ENCODE measurements around the gene ZNF740. TPM values are rescaled to one million over a fixed set of nuclear protein-coding genes. Genes with fewer than 3 reads are reported as not detected.

Gene ZNF740
- total RNA-seq, 4 donors from 2014 or later = 14.9 to 27.7 (median 17.4) TPM

- H3K36me3 ChIP-seq = no peaks in the 10 kb centered on the region
- 85 to 90% methylated on average over 2 to 6 of the region's 10 CpGs for WGBS, 2 donors (ENCODE audit: low coverage in 1 of 2)
- H3K27me3 ChIP-seq = peaks cover 10% of the 10 kb centered on the region
- H3K4me3 ChIP-seq = no peak overlapping the region
- peaks cover 0 to 14% (median 0%) of the 10 kb centered on the region in 3 donors for H3K4me1 ChIP-seq
- ATAC-seq = no peak
- H3K9me3 ChIP-seq = no peaks in the 10 kb centered on the region
- TF ChIP-seq CTCF (IDR thresholded peaks at IDR 0.05) (no peak), POLR2AphosphoS5 (IDR thresholded peaks at IDR 0.05) (no peak), POLR2A (IDR thresholded peaks at IDR 0.05) (no peak), EP300 (IDR thresholded peaks at IDR 0.05) (no peak)
- H3K27ac ChIP-seq = no peak overlapping the region
These were observed 59.2 kb downstream of the ZNF740 start for GRCh38 chr12:53239643-53240258.

- TF ChIP-seq POLR2A (IDR thresholded peaks at IDR 0.05) (no peak), CTCF (IDR thresholded peaks at IDR 0.05) (no peak), POLR2AphosphoS5 (IDR thresholded peaks at IDR 0.05) (no peak), EP300 (IDR thresholded peaks at IDR 0.05) (no peak)
- ATAC-seq = no peak
These were observed 61.3 kb downstream of the ZNF740 start for GRCh38 chr12:53241623-53242412.

GRCh38 chr12:53244337-53244736 lies 63.8 kb downstream of the ZNF740 start:
- no peak overlapping the region for H3K4me3 ChIP-seq
- H3K27ac ChIP-seq = no peak overlapping the region
- no peaks in the 10 kb centered on the region for H3K4me1 ChIP-seq
- H3K27me3 ChIP-seq = peaks cover 10% of the 10 kb centered on the region
- no peaks in the 10 kb centered on the region for H3K36me3 ChIP-seq
- no peaks in the 10 kb centered on the region for H3K9me3 ChIP-seq
- WGBS, 2 donors (ENCODE audit: low coverage in 1 of 2) = 40 to 57% methylated on average over 1 of the region's 1 CpG
- ATAC-seq = no peak
- TF ChIP-seq CTCF (IDR thresholded peaks at IDR 0.05) (no peak), POLR2AphosphoS5 (IDR thresholded peaks at IDR 0.05) (no peak)

More at GRCh38 chr12:53241623-53242412, 61.3 kb downstream of the ZNF740 start:
- Histone ChIP-seq H3K27ac (no peak overlapping the region), H3K36me3 (no peaks in the 10 kb centered on the region), H3K9me3 (no peaks in the 10 kb centered on the region), H3K4me3 (no peak overlapping the region), H3K27me3 (peaks cover 10% of the 10 kb centered on the region), H3K4me1 (no peaks in the 10 kb centered on the region)
- 72 to 75% methylated on average over 5 to 7 of the region's 11 CpGs for whole genome bisulfite sequencing, 2 donors (ENCODE audit: low coverage in 1 of 2)

Small RNA genes lying within 50 kb of the gene (small RNA-seq; reads per million reads assigned to genes)
- 0 reads per million in 4 donors for gene HIGD1AP1
- gene RNU6-333P = 0 reads per million in 4 donors

Other genes with a start within 250 kb of the ZNF740 start
- gene KRT18, start 231.6 kb upstream of the ZNF740 start, total RNA-seq = 10 to 100 TPM in 3 of 4 donors, 1 to 10 TPM in 1; 4.7 to 73.5 (median 24.3) TPM
- gene EIF4B, start 174.3 kb upstream of the ZNF740 start, total RNA-seq = 100 to 1,000 TPM; 521 to 701 (median 591) TPM
- gene TNS2, start 130.7 kb upstream of the ZNF740 start, total RNA-seq = 100 to 1,000 TPM; 108 to 323 (median 182) TPM
- 100 to 1,000 TPM in 2 of 4 donors, 10 to 100 TPM in 2; 79.1 to 137 (median 110) TPM for gene SPRYD3, start 101.3 kb upstream of the ZNF740 start, total RNA-seq
- 1,000 to 10,000 TPM in 2 of 4 donors, 100 to 1,000 TPM in 2; 632 to 1,838 (median 914) TPM for gene IGFBP6, start 83.1 kb upstream of the ZNF740 start, total RNA-seq
- gene SOAT2, start 77.2 kb upstream of the ZNF740 start, total RNA-seq = under 1 TPM in 1 of 4 donors, not detected in 3; 0.31 TPM
- 10 to 100 TPM; 11.3 to 47.5 (median 24.1) TPM for gene CSAD, start 203 bp downstream of the ZNF740 start, total RNA-seq
- gene ITGB7, start 26.5 kb downstream of the ZNF740 start, total RNA-seq = 1 to 10 TPM in 2 of 4 donors, under 1 TPM in 2; 0.40 to 5.8 (median 2.6) TPM
- 10 to 100 TPM; 15.6 to 26.6 (median 22.9) TPM for gene RARG, start 51.5 kb downstream of the ZNF740 start, total RNA-seq
- gene ESPL1, start 87.6 kb downstream of the ZNF740 start, total RNA-seq = 1 to 10 TPM in 2 of 4 donors, under 1 TPM in 2; 0.13 to 2.3 (median 0.64) TPM
- gene PFDN5, start 114.8 kb downstream of the ZNF740 start, total RNA-seq = 100 to 1,000 TPM; 390 to 782 (median 568) TPM
- gene MYG1, start 119.0 kb downstream of the ZNF740 start, total RNA-seq = 10 to 100 TPM; 40.9 to 49.2 (median 46.3) TPM
- 10 to 100 TPM; 36.4 to 88.9 (median 46.5) TPM for gene AAAS, start 140.9 kb downstream of the ZNF740 start, total RNA-seq
- gene SP7, start 155.6 kb downstream of the ZNF740 start, total RNA-seq = not detected
- 10 to 100 TPM; 68.0 to 80.5 (median 74.0) TPM for gene SP1, start 199.5 kb downstream of the ZNF740 start, total RNA-seq
- under 1 TPM in 1 of 4 donors, not detected in 3; 0.13 TPM for gene AMHR2, start 243.1 kb downstream of the ZNF740 start, total RNA-seq

All from gastroesophageal sphincter (tissue), 4 donors.